GM18517 (cell line): ENCODE data around the gene MYH11.

ENCODE experiments used
- ATAC-seq: cut with Tn5 transposase; IDR thresholded peaks from one replicate; pipeline ENCODE4 v1.9.1; 2021; ENCODE audit warnings: mild to moderate bottlenecking, moderate library complexity; ENCODE audit not compliant: unreplicated experiment

MYH11 gene

DNA sequence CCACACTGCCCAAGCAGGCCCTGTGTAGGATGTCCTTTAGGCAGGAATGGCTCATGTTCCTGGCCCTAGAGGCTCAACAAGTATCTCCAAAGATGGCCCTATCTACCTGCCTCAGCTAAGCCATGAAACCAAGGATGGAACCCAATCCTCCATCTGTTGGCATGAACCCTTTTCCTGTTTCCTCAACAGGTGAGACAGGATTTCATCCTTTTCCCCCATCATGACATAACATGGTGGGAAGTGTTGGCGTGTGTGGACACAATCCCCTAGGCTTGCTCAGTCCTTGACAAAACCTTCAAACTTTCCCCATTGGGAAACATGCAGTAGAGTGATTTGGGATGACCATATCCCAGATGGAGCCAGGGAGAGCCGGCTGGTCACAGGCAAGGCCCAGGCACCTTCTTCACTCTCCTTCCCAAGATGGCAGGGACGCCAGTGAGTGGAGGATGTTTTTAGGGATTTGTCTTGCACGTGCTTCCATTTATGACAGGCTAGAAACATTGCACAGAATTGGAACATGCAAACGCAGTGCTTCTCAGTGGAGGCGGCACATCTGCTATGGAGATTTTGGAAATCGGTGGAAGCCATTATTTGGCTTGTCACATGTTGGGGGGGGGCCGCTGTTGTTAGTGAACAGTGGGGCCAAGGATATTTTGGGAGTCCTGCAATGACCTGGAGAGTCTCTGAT lies 77.0 kb downstream of the MYH11 start:
- no peak for ATAC-seq

DNA sequence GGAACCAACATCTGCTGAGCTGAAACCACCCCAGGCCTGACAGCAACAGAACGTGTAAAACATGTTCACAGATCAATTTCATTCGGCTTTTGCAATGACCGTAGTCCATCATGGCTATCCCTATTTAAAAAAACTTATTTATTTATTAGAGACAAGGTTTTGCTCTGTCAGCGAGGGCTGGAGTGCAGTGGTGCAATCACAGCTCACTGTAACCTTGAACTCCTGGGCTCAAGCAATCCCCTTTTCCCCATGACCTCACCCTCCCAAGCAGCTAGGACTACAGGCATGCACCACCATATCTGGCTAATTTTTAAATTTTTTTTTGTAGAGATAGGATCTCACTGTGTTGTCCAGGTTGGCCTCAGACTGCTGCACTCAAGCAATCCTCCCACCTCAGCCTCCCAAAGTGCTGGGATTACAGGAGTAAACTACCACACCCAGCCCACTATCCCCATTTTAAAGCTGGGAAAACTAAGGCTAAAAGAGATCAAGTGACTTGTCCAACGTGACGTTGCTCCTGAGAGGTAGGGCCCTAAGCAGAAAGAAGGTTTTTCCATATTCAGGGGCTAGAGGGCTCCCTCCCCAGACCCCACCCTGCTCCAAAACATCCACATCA lies 77.7 kb downstream of the MYH11 start:
- ATAC-seq, result no peak

DNA sequence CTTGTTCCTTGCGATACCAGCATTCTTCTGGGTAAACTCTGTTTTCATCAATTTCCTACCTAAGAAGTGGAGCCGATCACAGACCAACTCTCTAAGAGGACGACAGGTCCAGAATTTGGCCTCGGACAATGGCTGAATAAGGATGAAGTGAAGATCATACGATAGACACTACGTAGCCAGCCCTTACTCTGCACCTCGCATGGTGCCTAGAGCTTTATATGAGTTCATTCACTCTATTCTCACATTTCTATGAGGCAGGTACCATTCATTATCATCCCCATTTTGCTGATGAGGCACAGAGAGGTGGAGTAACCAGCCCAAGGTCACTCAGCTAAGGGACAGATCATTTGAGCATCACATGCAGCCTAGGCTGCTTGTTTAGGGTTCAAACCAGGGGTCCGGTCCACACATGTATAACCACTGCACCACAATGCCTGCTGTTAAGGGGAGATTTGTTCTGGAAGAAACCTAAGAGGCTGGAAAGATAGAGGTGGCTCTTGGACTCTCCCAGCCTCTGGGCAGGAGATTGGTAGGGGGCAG lies 78.6 kb downstream of the MYH11 start:
- ATAC-seq, result no peak

DNA sequence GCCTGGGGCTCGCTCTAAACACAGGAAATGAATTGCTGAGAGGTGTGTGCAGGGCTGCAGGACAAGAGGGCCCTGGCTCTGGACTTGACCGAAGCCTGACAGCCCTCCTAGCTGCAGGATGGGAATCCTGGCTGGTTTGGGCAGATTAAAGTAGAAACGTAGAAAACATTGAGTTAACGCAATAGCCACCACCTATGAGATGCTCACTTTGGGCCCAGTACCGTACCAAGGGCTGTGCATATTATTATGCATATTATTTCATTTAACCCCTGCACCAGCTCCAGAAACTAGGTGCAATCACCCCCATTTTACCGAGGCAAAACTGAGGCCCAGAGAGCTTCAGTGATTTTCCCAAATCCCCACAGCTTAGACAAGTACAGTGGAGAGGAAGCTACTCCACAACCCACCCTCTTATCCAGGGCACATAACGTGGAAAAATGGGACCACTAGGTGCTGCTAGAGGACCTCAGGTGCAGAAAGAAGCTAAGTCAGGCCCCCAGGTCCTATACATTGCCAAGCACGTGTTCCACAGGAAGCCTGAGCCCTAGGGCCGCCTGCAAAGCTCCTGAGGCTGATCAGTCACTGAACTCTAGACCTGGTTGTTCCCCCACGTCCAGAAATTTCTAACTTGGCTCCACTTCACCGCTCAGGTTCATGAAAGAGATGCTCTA lies 79.2 kb downstream of the MYH11 start:
- ATAC-seq, result no peak

DNA sequence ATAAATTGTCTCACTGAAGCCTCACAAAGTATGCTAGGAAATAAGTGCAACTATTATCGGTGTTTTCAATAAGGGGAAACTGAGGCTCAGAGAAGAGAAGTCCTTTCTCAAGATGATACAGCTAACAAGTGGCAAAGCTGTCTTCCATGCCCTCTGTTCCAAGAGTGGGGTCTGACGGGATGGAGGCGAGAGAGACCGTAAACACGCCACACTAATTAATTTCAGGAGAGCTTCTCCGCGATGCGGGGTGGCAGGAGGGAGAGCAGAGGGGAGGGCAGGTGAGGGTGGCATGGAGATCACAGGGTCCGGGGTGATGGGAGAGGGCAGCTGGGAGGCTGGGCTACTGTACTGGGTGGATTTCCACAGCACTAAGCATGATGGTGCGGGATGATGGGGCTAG lies 80.3 kb downstream of the MYH11 start:
- no peak for ATAC-seq

DNA sequence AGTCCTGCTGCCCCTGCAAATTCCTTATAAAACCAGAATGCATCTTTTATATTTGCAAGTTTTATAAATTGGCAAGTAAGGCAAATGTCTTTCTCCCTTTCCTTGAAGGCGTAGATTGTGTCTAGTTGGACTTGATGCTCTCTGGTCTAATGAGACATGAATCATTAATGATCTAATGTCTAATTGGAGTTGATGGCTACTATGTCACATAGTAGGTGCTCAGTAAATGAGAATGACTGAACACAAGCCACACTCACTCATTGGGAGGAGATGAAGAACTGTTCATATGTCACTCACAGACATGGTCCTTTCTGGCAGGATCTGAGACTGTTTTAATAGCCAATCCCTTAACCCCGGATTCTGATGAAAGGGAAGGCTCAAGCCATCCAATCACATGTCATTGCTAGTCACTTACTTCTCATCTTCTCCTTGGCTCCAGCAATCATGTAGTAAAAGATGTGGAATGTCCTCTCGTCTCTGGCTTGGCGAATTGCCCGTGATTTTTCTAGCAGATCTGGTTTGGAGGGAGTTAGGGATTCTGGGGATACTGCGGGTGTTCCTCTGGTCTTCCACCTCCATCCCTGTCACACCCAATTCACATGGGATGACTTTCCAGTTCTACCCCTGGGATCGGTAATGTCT lies 81.0 kb downstream of the MYH11 start:
- no peak for ATAC-seq

DNA sequence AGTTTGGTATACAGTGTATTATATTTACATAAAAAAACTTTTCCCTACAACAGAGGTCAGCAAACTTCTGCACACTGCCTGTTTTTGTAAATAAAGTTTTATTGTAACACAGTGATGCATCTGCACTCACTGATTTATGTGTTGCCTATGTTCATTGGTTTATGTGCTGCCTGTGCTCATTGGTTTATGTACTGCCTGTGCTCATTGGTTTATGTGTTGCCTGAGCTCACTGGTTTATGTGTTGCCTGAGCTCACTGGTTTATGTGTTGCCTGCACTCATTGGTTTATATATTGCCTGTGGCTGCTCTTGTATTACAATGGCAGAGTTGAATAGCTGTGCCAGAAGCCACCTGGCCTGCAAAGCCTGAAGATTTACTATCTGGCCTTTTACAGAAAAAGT lies 81.6 kb downstream of the MYH11 start:
- no peak for ATAC-seq

DNA sequence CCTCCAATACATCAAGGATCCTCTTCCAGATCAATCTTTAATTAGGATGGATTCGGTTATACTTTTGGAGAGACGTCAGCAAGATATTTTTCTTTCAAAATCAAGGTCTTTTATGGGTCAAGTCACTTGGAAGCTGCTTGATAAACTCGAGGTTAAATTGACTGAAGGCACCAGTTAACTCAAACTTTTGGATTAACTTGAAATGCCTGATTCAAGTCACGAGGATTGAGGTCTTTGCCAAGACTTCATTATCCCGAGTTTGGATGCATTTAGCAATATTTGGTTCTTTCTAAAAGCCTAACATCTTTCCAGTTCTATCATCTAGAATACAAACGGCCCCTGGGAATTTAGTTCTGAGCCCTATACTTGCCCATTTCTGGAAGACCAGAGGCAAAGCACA lies 82.9 kb downstream of the MYH11 start:
- ATAC-seq, result no peak

DNA sequence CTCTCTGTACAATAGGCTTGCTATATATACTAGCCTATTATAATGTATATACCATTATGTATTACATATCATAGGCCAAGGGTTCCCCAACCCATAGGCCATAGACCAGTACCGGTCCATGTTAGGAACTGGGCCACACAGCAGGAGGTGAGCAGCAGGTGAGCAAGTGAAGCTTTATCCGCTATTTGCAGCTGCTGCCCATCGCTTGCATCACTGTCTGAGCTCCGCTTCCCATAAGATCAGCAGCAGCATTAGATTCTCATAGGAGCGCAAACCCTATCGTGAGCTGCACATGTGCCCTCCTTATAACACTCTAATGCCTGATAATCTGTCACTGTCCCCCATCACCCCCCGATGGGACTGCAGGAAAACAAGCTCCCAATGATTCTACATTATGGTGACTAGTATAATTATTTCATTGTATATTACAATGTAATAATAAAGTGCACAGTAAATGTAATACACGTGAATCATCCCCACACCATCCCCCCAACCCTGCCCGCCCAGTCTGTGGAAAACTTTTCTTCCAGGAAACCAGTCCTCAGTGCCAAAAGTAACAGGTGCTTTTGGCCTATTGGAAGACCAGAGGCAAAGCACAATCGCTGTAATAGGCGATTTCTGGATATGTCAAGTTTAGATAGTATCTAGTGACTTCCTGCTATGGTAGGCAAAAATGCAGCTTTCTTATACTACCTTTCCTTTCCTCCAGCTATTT lies 84.1 kb downstream of the MYH11 start:
- no peak for ATAC-seq

DNA sequence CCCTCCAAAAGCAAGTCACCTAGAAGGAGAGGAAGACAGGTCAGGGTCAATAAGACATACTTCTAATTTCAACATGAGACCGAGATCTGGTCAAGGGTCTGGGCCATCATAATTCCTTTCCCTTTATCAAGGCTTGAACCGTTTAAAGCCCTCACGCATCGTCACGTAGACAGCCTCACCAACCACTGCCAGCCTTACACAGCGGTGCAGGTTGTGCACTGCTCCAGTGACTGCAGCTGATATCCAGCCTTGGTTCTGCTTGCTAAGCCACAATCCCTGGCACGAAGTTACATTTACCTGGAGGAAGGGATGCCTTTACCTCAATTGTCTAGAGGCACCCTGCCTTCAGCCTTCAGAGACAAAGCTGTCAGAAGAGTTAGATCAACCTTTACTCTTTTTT lies 85.1 kb downstream of the MYH11 start:
- ATAC-seq, result no peak

DNA sequence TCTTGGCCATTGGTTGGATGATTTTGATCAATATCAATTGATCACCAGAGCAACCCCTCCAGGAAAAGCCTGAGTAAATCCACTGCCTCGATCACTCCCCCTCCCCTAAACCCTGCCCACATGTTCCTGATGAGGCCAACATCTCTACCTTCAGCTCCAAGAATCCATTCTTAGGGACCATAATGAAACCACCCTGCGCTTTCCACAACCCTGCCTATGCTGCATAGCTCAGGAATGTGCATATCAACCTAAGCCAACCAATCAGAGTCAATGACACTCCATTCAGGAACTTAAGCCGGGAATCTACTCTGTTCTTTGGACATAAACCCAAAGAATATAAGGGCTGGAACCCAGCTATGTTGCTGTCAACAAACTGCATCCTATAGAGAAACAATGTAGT lies 86.3 kb downstream of the MYH11 start:
- no peak for ATAC-seq

DNA sequence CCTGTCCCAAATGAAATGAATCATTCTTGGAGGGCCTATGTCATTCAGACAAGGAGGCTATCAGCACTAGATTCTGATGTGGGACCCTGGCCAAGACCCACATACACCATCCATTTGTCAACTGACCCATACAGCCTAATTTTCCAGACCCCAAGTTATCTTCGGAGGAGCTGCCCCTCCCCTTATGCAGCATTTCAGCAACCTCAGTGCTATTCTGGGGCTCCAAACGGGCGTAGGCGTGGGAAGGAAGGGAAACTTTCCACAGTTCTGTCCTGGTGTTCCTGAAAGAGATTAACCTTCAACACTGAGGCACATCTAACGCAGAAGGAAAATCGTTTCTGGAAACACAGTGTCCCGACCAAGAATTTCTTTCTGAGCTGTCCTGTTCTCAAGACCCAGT lies 86.7 kb downstream of the MYH11 start:
- ATAC-seq, result no peak

DNA sequence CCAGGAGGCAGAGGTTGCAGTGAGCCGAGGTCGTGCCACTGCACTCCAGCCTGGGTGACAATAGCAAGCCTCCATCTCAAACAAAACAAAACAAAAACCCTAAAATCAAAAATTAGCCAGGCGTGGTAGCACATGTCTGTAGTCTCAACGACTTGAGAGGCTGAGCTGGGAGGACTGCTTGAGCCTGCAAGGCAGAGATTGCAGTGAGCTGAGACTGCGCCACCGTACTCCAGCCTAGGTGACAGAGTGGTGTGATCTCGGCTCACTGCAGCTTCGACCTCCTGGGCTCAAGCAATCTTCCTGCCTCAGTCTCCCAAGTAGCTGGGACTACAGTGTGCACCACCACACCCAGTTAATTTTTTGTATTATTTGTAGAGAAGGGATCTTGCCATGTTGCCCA lies 87.6 kb downstream of the MYH11 start:
- ATAC-seq, result no peak

DNA sequence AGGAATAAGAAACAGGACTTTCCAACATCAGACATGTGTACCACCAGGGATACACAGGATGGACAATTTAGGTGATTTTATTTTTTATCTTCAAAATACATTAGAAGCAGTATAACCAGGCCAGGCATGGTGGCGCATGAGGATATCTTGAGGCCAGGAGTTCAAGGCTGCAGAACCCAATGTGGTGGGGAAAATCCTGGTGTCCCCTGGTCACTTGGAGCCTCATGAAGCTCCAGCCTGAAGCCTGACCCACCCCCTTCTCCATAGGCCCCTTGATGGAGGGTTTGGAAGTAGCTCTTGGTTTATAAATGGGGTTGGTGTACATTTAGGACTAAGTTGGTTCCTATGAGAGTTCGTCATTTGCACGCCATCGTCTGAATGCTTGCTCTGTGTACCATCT lies 88.6 kb downstream of the MYH11 start:
- no peak for ATAC-seq

DNA sequence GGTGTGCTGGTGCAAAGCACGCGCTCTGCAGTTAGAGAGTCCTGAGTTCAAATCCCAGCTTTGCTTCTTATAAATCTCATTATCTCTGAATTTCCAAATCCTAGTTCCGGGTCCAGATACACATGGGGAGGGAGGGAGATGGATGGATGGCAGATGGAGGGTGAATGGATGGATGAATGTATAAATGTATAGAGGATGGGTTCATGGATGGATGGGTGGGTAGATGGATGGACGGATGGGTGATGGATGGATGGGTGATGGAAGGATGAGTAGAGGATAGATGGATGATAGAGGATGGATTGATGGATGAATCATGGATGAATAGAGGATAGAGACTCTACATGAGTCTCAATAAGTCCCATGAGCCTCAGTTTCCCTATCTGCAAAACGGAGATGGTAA lies 89.9 kb downstream of the MYH11 start:
- ATAC-seq, result no peak

DNA sequence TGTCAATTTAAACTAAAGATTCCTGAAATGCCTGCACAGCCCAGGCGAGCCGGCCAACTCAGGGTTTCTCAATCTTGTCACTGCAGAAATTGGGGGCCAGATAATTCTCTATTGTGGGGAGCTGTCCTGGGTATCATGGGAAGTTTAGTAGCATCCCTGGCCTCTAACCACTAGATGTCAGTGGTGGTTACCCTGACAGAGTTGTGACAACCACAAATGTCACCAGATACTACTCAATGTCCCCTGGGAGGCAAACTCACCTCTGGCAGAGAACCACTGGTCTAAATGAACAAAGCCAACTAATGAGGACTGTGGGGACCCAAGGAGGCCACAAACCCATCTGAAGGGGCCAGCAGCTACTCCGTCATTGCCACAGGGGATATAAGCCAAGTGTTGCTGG lies 90.9 kb downstream of the MYH11 start:
- peak; percentile 70 for ATAC-seq

DNA sequence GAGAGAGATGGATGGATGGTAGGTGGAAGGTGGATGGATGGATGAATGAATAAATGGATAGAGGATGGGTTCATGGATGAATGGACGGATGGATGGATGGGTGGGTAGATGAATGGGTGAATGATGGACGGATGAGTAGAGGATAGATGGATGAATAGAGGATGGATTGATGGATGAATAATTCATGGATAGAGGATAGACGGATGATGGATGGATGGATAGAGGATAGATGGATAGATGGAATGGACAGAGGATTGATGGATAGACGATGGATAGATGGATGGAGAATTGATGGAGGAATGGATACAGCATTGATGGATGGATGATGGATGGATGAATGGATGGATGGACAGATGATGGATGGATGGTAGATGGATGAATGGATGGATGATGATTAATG lies 91.7 kb downstream of the MYH11 start:
- ATAC-seq, result no peak

DNA sequence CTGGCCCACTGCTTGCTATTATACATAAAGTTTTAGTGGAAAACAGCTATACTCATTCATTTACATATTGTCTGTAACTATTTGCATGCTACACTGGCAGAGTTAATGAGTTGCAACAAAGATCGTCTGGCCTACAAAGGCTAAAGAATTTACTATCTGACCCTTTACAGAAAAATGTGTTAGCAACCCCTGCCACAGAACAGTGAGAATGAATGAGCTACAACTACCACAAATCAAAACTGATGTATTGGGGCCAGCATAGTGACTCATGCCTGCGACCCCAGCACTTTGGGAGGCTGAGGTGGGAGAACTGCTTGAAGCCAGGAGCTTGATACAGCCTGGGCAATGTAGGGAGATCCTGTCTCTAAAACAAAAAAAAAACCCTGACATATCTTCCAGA lies 92.7 kb downstream of the MYH11 start:
- no peak for ATAC-seq

DNA sequence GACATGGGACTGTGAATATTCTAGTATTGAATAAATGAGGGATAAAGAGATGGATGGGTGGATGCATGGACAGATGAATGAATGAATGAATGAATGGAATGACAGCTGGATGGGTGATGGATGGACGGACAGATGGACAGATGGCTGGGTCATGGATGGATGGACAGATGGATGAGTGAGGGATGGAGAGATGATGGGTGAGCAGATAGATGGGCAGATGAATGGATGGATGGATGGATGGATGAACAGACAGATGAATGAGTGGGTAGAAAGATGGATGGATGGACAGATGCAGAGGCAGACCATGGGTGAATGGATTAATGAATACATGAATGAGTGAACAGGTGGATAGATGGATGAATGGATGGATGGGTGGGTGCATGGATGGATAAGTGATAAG lies 96.7 kb downstream of the MYH11 start:
- no peak for ATAC-seq

DNA sequence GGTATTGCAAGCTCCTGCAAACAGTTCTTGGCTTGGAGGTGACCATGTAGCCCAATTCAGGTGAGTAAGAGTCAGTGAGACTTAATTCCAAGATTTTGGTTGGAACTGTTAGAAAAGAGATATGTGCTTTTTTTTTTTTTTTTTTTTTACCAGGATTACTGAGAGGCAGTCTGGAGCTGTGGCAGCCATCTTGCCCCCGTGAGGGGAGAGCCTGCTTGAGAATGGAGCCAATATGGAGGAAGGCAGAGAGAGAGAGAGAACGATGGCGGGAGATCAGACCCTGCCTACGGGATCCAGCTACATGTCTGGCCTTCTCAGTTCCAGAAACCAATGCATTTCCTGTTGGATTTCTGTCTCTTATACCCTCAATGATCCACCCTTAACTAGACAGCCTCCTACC lies 97.8 kb downstream of the MYH11 start:
- ATAC-seq, result no peak

DNA sequence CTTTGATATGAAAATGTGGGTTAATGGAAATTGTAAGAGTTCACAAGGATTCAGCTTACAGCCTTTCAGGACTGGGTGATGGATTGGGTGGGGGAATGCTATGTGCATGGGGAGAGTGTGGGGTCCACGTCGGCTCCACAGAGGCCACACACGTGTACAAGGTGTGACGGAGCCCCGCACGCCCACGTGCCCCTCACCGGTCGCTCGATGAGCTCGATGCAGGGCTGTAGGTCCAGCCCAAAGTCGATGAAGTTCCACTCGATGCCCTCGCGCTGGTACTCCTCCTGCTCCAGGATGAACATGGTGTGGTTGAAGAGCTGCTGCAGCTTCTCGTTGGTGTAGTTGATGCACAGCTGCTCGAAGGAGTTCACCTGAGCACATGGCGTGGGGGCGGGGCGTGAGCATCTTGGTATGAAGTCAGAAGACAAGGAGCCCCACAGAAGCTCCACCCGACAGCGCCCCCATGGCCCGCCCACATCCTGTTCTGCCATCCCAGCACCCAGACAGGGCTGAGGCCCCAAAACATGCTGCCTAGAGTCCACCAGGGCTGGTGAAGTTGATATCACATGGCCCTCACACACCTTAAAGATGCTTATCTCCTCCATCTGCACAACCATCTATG lies 99.1 kb downstream of the MYH11 start:
- ATAC-seq, result no peak
